Activated T-cell treated with anti-CD3 and anti-CD28 coated beads, Interleukin-2, amount 50 U/mL, for 48 hours (primary cell): ENCODE measurements around the gene OR8B12.
"Not testable (repeated sequence)": the region's sequence is repeated elsewhere in the genome, so short reads cannot be mapped to it uniquely, and the experiment has no call there.

Experiments
- DNase-seq, 2 experiments: peaks; one replicate each; pipeline ENCODE4 v3.0.0-alpha.2; 2020

Gene OR8B12

GRCh38 chr11:124519850-124520549 is 23.5 kb downstream of the OR8B12 start:
- DNase-seq: no peak

GRCh38 chr11:124518989-124519451 is 24.4 kb downstream of the OR8B12 start:
- DNase-seq: no peak

- DNase-seq: no peak
Observed at GRCh38 chr11:124517314-124517713, 26.1 kb downstream of the OR8B12 start.

GRCh38 chr11:124514675-124515074 is 28.8 kb downstream of the OR8B12 start:
- DNase-seq: not testable (repeated sequence)

- DNase-seq: no peak
Observed at GRCh38 chr11:124514131-124514530, 29.3 kb downstream of the OR8B12 start.

- no peak for DNase-seq
Observed at GRCh38 chr11:124511745-124512144, 31.7 kb downstream of the OR8B12 start.

- no peak for DNase-seq
Observed at GRCh38 chr11:124510279-124510678, 33.2 kb downstream of the OR8B12 start.

- no peak for DNase-seq
Observed at GRCh38 chr11:124499711-124500110, 43.7 kb downstream of the OR8B12 start.

- DNase-seq: no peak
Observed at GRCh38 chr11:124493016-124493655, 50.3 kb downstream of the OR8B12 start.
